Measurements from ENCODE around the gene ITIH5. TPM values are rescaled to one million over a fixed set of nuclear protein-coding genes. Genes with fewer than 3 reads are reported as not detected.

Gene ITIH5
- total RNA-seq, 1 experiment from 2014 or later = not detected

DNA sequence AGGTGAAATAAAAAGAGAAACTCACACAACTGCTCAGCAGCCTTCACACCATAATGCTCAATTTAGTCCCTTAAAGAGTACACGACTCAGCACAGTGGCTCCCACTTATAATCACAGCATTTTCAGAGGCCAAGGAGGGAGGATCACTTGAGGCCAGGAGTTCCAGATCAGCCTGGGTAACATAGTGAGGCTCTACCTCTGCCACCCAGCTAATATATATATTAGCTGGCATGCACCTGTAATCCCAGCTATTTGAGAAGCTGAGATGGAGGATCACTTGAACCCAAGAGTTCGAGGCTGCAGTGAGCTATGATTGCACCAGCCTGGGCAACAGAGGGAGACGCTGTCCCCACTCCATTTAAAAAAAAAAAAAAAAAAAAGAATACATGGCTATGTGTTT is 38.6 kb upstream of the ITIH5 start:
- Histone ChIP-seq H4K20me1 (ENCODE audit: insufficient read depth, low read depth, low read length) (no peaks in the 10 kb centered on the region), H3K27me3 (ENCODE audit: low read length) (no peaks in the 10 kb centered on the region), H3K4me3 (ENCODE audit: low read length) (no peak overlapping the region), H3K4me1 (ENCODE audit: low read length) (no peaks in the 10 kb centered on the region), H3K27ac (ENCODE audit: low read length) (no peak overlapping the region), H3K79me2 (ENCODE audit: low read length) (no peaks in the 10 kb centered on the region), H3K9ac (ENCODE audit: low read length) (no peak overlapping the region), H3K9me2 (replicated peaks; ENCODE audit: insufficient read depth, low read length) (no peaks in the 10 kb centered on the region), H3K9me3 (ENCODE audit: low read length) (no peaks in the 10 kb centered on the region), H2AFZ (ENCODE audit: low read length) (no peak overlapping the region), H3K36me3 (ENCODE audit: insufficient read depth, low read length) (no peaks in the 10 kb centered on the region), H3K4me2 (ENCODE audit: low read depth, low read length, poor library complexity, severe bottlenecking) (no peak overlapping the region)
- DNase-seq = no peak

DNA sequence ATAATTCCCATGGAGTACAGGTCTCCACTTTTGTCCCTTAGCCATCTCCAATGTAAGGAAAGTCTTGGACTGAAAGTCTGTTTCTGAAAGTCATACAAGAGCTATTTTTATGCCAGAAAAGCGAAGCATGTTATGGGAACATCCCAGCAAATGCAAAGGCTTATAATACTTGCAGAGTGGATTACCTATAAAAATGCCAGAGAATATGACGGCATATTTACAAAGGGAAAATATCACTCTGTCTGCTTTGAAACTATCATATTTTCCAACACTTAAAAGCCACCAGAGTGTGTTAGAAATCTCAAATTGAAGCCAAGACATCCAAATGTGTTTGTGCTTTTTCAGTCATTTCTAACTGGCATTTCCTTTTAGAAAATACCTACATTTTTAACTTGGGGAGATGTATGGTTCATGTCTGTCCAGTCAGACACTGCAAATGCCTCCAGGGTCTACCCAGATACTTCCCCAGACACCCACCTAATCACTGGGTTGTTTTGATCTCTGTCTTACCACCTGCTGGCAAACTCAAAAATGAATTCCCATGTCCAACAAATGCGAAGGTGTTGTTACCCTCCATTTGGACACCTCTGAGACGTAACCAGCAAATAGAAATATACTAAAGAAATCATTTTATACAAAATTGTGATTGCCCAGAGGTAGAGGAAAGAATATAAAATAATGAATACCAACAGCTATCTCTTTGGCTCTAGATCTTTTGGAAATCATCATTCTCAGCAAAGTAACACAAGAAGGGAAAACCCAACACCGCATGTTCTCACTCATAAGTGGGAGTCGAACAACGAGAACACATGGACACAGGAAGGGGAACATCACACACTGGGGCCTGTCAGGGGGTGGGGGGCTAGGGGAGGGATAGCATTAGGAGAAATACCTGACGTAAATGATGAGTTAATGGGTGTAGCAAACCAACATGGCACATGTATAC is 37.6 kb upstream of the ITIH5 start:
- no peak overlapping the region for H3K27ac ChIP-seq (ENCODE audit: low read length)
- no peaks in the 10 kb centered on the region for H3K9me3 ChIP-seq (ENCODE audit: low read length)
- H3K4me1 ChIP-seq (ENCODE audit: low read length) = no peaks in the 10 kb centered on the region
- DNase-seq = no peak
- no peaks in the 10 kb centered on the region for H3K79me2 ChIP-seq (ENCODE audit: low read length)
- H2AFZ ChIP-seq (ENCODE audit: low read length) = no peak overlapping the region
- no peaks in the 10 kb centered on the region for H4K20me1 ChIP-seq (ENCODE audit: insufficient read depth, low read depth, low read length)
- H3K27me3 ChIP-seq (ENCODE audit: low read length) = no peaks in the 10 kb centered on the region
- H3K36me3 ChIP-seq (ENCODE audit: insufficient read depth, low read length) = no peaks in the 10 kb centered on the region
- no peaks in the 10 kb centered on the region for H3K9me2 ChIP-seq (replicated peaks; ENCODE audit: insufficient read depth, low read length)
- H3K9ac ChIP-seq (ENCODE audit: low read length) = no peak overlapping the region
- no peak overlapping the region for H3K4me3 ChIP-seq (ENCODE audit: low read length)
- no peak overlapping the region for H3K4me2 ChIP-seq (ENCODE audit: low read depth, low read length, poor library complexity, severe bottlenecking)

DNA sequence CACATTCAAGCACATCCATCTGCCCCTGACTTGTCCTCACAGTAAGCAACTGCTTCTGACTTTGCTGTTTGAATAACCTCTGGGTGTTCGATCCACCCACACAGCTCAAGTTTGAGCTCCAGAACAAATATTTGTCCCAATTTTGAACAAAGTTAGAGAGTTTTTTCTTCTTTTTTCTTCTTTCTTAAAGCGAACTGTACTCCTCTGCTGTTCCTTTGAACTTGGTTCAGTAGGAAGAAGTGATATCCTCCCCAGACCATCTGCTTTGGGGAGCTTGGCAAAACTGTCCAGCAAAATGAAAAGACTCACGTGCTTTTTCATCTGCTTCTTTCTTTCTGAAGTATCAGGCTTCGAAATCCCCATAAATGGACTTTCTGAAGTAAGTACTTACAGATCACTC is 36.4 kb upstream of the ITIH5 start, which contains the start of gene ITIH2:
TSS of gene ITIH2 (plus strand) at position 177 of the 400 bp plus-strand sequence. CDS start at position 296, 119 bp downstream.
- no peaks in the 10 kb centered on the region for H3K9me3 ChIP-seq (ENCODE audit: low read length)
- no peak within 1 kb of the TSS for H3K9ac ChIP-seq (ENCODE audit: low read length)
- no peaks in the 10 kb centered on the region for H3K9me2 ChIP-seq (replicated peaks; ENCODE audit: insufficient read depth, low read length)
- no peaks in the 10 kb centered on the region for H3K27me3 ChIP-seq (ENCODE audit: low read length)
- H4K20me1 ChIP-seq (ENCODE audit: insufficient read depth, low read depth, low read length) = no peaks in the 10 kb centered on the region
- H3K36me3 ChIP-seq (ENCODE audit: insufficient read depth, low read length) = no peaks in the 10 kb centered on the region
- H3K27ac ChIP-seq (ENCODE audit: low read length) = no peak within 1 kb of the TSS
- H2AFZ ChIP-seq (ENCODE audit: low read length) = no peak within 1 kb of the TSS
- no peak for DNase-seq
- no peak within 1 kb of the TSS for H3K4me2 ChIP-seq (ENCODE audit: low read depth, low read length, poor library complexity, severe bottlenecking)
- no peak within 1 kb of the TSS for H3K4me3 ChIP-seq (ENCODE audit: low read length)
- H3K79me2 ChIP-seq (ENCODE audit: low read length) = no peaks in the 10 kb centered on the region
- no peaks in the 10 kb centered on the region for H3K4me1 ChIP-seq (ENCODE audit: low read length)

DNA sequence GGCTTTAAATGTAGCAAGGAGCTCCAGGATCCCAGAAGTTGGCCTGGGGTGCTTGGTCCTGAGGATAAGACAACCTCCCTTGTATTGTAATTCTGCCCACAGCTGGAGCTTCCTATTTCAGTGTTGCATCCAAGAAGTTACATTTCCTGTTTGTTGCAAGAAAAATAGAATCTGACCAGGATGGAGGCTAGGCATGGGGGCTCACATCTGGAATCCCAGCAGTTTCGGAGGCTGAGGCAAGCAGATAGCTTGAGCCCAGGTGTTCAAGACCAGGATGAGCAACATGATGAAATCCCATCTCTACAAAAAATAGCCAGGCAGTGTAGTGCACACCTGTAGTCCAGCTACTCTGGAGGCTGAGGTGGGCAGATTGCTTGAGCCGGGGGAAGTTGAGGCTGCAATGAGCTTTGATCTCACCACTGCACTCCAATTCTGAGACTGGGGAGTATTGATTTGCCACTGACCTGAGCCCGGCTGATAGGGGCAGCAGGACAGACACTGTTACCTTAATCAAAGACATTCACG is 35.6 kb upstream of the ITIH5 start:
- no peak overlapping the region for H3K4me2 ChIP-seq (ENCODE audit: low read depth, low read length, poor library complexity, severe bottlenecking)
- no peak overlapping the region for H2AFZ ChIP-seq (ENCODE audit: low read length)
- no peaks in the 10 kb centered on the region for H3K9me2 ChIP-seq (replicated peaks; ENCODE audit: insufficient read depth, low read length)
- no peak overlapping the region for H3K27ac ChIP-seq (ENCODE audit: low read length)
- no peaks in the 10 kb centered on the region for H3K9me3 ChIP-seq (ENCODE audit: low read length)
- H3K27me3 ChIP-seq (ENCODE audit: low read length) = no peaks in the 10 kb centered on the region
- no peaks in the 10 kb centered on the region for H4K20me1 ChIP-seq (ENCODE audit: insufficient read depth, low read depth, low read length)
- DNase-seq = no peak
- no peaks in the 10 kb centered on the region for H3K36me3 ChIP-seq (ENCODE audit: insufficient read depth, low read length)
- H3K4me3 ChIP-seq (ENCODE audit: low read length) = no peak overlapping the region
- H3K4me1 ChIP-seq (ENCODE audit: low read length) = no peaks in the 10 kb centered on the region
- no peaks in the 10 kb centered on the region for H3K79me2 ChIP-seq (ENCODE audit: low read length)
- H3K9ac ChIP-seq (ENCODE audit: low read length) = no peak overlapping the region

DNA sequence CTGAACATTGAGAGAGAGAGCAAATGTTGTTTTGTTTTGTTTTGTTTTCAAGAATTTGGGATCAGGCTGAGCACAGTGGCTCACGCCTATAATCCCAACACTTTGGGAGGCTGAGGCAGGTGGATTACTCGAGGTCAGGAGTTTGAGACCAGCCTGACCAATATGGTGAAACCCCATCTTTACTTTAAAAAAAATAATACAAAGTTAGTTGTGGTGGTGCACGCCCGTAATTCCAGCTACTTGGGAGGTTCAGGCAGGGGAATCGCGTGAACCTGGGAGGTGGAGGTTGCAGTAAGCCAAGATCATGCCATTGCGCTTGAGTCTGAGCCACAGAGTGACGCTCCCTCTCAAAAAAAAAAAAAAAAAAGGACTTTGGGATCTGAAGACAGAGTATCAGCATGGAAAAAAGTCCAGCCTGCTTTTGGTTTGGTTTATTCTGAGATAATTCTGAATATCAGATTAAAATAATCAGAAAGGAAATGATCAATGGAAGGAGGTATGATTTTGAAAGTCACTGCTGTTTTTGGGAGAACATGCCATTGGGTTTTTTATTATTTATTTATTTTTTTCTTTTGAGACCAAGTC is 34.5 kb upstream of the ITIH5 start:
- H4K20me1 ChIP-seq (ENCODE audit: insufficient read depth, low read depth, low read length) = no peaks in the 10 kb centered on the region
- H3K9me3 ChIP-seq (ENCODE audit: low read length) = no peaks in the 10 kb centered on the region
- no peak overlapping the region for H3K4me2 ChIP-seq (ENCODE audit: low read depth, low read length, poor library complexity, severe bottlenecking)
- no peak overlapping the region for H3K27ac ChIP-seq (ENCODE audit: low read length)
- H3K36me3 ChIP-seq (ENCODE audit: insufficient read depth, low read length) = no peaks in the 10 kb centered on the region
- H3K27me3 ChIP-seq (ENCODE audit: low read length) = no peaks in the 10 kb centered on the region
- no peak overlapping the region for H3K4me3 ChIP-seq (ENCODE audit: low read length)
- no peaks in the 10 kb centered on the region for H3K79me2 ChIP-seq (ENCODE audit: low read length)
- H3K9me2 ChIP-seq (replicated peaks; ENCODE audit: insufficient read depth, low read length) = no peaks in the 10 kb centered on the region
- no peak for DNase-seq
- H2AFZ ChIP-seq (ENCODE audit: low read length) = no peak overlapping the region
- no peak overlapping the region for H3K9ac ChIP-seq (ENCODE audit: low read length)
- H3K4me1 ChIP-seq (ENCODE audit: low read length) = no peaks in the 10 kb centered on the region

DNA sequence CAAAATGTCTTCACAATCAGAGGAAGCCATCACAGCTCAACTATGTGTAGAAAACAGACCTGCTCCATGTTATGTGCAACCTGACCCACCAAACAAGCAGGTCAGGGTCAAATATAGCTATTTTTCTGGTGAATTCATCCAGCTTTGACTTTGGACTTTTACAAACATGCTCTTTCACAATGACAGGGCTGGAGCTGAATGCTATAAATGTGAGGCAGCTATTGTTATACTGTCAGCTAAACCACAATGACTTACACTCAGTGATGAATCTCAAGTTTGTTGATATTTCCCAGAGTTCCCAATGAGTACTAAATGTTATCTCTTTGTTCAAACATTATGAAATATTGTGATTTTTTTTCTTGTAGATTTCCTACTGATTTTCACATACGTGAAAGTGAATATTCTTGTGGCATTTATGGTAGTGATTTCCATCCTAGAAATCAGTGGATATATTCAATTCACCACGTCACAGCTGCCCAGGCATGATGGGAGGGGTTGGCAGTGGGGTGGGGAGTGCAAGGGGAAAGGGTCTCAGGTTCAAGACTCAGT is 33.9 kb upstream of the ITIH5 start:
- H3K9me3 ChIP-seq (ENCODE audit: low read length) = no peaks in the 10 kb centered on the region
- H3K79me2 ChIP-seq (ENCODE audit: low read length) = no peaks in the 10 kb centered on the region
- no peak overlapping the region for H3K4me3 ChIP-seq (ENCODE audit: low read length)
- no peaks in the 10 kb centered on the region for H3K27me3 ChIP-seq (ENCODE audit: low read length)
- DNase-seq = no peak
- H3K4me2 ChIP-seq (ENCODE audit: low read depth, low read length, poor library complexity, severe bottlenecking) = no peak overlapping the region
- no peaks in the 10 kb centered on the region for H3K36me3 ChIP-seq (ENCODE audit: insufficient read depth, low read length)
- no peak overlapping the region for H3K9ac ChIP-seq (ENCODE audit: low read length)
- no peaks in the 10 kb centered on the region for H4K20me1 ChIP-seq (ENCODE audit: insufficient read depth, low read depth, low read length)
- H3K4me1 ChIP-seq (ENCODE audit: low read length) = no peaks in the 10 kb centered on the region
- H3K27ac ChIP-seq (ENCODE audit: low read length) = no peak overlapping the region
- H3K9me2 ChIP-seq (replicated peaks; ENCODE audit: insufficient read depth, low read length) = no peaks in the 10 kb centered on the region
- no peak overlapping the region for H2AFZ ChIP-seq (ENCODE audit: low read length)

DNA sequence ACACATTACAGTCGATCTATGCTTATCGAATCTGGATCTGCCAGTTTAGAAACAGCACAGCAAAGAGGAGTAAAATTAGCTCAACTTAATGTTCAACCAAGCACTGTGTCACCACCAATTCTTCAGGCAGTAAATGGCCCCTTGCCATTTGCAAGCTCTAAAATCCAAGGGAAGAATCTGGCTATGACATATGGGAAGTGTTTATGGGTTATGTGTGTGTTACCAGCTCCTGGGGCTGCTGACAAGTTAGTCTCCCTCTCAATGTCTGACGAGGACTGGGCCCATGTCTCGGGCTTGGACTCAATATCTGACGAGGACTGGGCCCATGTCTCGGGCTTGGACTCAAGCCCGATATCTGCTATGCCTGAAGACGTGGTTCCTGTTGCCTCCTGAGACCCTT is 30.7 kb upstream of the ITIH5 start:
- Histone ChIP-seq H3K4me2 (ENCODE audit: low read depth, low read length, poor library complexity, severe bottlenecking) (no peak overlapping the region), H3K27ac (ENCODE audit: low read length) (no peak overlapping the region), H3K4me3 (ENCODE audit: low read length) (no peak overlapping the region), H4K20me1 (ENCODE audit: insufficient read depth, low read depth, low read length) (no peaks in the 10 kb centered on the region), H3K79me2 (ENCODE audit: low read length) (no peaks in the 10 kb centered on the region), H3K27me3 (ENCODE audit: low read length) (no peaks in the 10 kb centered on the region), H3K9me3 (ENCODE audit: low read length) (no peaks in the 10 kb centered on the region), H3K9ac (ENCODE audit: low read length) (no peak overlapping the region), H3K36me3 (ENCODE audit: insufficient read depth, low read length) (no peaks in the 10 kb centered on the region), H2AFZ (ENCODE audit: low read length) (no peak overlapping the region), H3K9me2 (replicated peaks; ENCODE audit: insufficient read depth, low read length) (no peaks in the 10 kb centered on the region), H3K4me1 (ENCODE audit: low read length) (no peaks in the 10 kb centered on the region)
- DNase-seq = no peak

DNA sequence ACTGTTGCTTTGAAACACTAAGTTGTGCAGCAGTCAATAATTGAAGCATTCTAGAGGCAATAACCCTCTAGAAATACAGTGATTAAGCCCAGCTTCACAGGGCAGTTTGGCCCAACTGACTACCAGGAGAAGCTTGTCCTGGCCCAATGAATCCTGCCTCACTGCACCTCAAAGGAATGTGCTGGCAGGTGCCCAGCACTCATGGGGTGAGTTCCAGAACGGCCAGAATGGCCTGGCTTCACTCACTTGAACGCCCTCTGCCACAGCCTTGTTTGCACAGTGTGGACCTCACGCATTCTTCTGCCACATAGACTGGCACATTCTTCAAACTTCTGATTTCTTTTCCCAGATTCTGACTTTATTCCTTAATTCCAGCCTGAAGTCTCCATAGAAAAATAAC is 29.8 kb upstream of the ITIH5 start:
- Histone ChIP-seq H4K20me1 (ENCODE audit: insufficient read depth, low read depth, low read length) (no peaks in the 10 kb centered on the region), H3K4me2 (ENCODE audit: low read depth, low read length, poor library complexity, severe bottlenecking) (no peak overlapping the region), H2AFZ (ENCODE audit: low read length) (no peak overlapping the region), H3K27me3 (ENCODE audit: low read length) (no peaks in the 10 kb centered on the region), H3K36me3 (ENCODE audit: insufficient read depth, low read length) (no peaks in the 10 kb centered on the region), H3K79me2 (ENCODE audit: low read length) (no peaks in the 10 kb centered on the region), H3K9me3 (ENCODE audit: low read length) (no peaks in the 10 kb centered on the region), H3K4me3 (ENCODE audit: low read length) (no peak overlapping the region), H3K27ac (ENCODE audit: low read length) (no peak overlapping the region), H3K4me1 (ENCODE audit: low read length) (no peaks in the 10 kb centered on the region), H3K9me2 (replicated peaks; ENCODE audit: insufficient read depth, low read length) (no peaks in the 10 kb centered on the region), H3K9ac (ENCODE audit: low read length) (no peak overlapping the region)
- DNase-seq = no peak

All from Karpas-422 (cell line).